ENCODE measurements around the gene FIGNL2. TPM values are rescaled to one million over a fixed set of nuclear protein-coding genes. Genes with fewer than 3 reads are reported as not detected.

The FIGNL2 gene, protein sequence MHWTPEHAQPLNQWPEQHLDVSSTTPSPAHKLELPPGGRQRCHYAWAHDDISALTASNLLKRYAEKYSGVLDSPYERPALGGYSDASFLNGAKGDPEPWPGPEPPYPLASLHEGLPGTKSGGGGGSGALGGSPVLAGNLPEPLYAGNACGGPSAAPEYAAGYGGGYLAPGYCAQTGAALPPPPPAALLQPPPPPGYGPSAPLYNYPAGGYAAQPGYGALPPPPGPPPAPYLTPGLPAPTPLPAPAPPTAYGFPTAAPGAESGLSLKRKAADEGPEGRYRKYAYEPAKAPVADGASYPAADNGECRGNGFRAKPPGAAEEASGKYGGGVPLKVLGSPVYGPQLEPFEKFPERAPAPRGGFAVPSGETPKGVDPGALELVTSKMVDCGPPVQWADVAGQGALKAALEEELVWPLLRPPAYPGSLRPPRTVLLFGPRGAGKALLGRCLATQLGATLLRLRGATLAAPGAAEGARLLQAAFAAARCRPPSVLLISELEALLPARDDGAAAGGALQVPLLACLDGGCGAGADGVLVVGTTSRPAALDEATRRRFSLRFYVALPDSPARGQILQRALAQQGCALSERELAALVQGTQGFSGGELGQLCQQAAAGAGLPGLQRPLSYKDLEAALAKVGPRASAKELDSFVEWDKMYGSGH
- 0.12 TPM in 1 of 2 replicates, not detected in the other for total RNA-seq (ENCODE audit: low replicate concordance)

DNA sequence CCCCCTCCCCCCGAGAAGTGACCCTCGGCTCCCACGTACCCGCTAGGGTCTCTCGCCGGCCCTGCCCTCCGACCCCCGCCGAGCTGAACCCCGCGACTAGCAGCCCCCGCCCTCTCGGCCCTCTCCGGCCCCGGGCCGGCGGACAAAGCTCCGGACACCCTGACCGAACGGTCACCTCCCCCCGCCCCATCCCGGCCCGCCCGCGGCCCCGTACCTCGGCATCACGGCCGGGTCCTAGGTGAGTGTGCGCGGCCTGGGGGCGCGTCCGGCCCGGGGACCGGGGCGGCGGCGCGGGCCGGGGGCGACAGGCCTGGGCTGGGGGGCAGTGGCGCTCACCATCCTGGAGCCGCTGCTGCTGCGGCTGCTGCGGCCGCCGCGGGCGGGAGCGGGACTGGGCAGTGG, at the start of gene FIGNL2:
FIGNL2 (minus strand) TSS at position 393 of the 402 bp plus-strand sequence. CDS start 26,305 bp downstream, outside the sequence.

DNA sequence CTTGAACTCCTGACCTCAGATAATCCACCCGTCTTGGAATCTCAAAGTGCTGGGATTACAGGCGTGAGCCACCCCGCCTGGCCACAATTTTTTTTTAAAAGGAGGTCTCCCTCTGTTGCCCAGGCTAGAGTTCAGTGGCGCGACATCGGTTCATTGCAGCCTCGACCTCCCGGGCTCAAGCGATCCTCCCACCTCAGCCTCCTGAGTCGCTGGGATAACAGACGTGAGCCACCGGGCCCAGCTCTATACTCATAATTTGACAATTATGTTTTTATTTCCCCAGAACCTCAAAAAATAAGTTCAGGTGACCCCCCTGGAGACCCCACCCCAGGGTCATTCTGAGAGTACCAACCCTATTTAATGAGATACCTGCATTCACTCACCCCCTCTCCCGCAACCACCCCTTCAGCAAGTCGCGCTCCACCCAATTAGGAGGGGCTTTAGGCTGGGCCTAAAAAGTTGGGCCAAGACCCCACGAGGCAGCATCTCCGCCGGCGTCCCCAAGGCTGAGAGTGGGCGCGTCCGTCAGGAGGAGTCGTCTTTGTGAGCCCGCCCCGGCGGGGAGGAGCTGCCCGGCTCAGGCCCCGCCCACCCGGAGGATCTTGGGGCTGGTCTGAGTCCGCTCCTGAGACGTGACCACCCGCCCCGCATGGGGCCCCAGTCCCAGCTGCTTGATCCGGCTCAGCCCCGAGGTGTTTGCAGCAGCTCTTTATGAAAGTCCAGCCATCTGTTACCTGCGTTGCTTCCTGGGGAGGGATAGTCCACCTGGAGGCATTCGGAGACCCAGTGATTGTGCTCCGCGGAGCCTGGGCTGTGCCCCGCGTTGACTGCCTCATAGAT, 39.2 kb upstream of the FIGNL2 start, which contains the start of gene ANKRD33:
ANKRD33 (plus strand) TSS at position 628 of the 840 bp plus-strand sequence; CDS start at position 712, 84 bp downstream.

Other genes starting within 250 kb of the FIGNL2 start
- gene ANKRD33, start 39.4 kb upstream of the FIGNL2 start, total RNA-seq (ENCODE audit: low replicate concordance) = 0.23 TPM in 1 of 2 replicates, not detected in the other
- 109 and 133 TPM in 2 replicates for gene ACVRL1, start 58.8 kb upstream of the FIGNL2 start, total RNA-seq (ENCODE audit: low replicate concordance)
- gene ACVR1B, start 103.0 kb upstream of the FIGNL2 start, total RNA-seq (ENCODE audit: low replicate concordance) = 17.5 and 23.4 TPM in 2 replicates
- 11.7 and 20.2 TPM in 2 replicates for gene TAMALIN, start 158.2 kb upstream of the FIGNL2 start, total RNA-seq (ENCODE audit: low replicate concordance)
- gene NR4A1, start 202.7 kb upstream of the FIGNL2 start, total RNA-seq (ENCODE audit: low replicate concordance) = 1.8 and 4.0 TPM in 2 replicates
- 109 and 116 TPM in 2 replicates for gene ATG101, start 221.3 kb upstream of the FIGNL2 start, total RNA-seq (ENCODE audit: low replicate concordance)
- 0.12 and 0.15 TPM in 2 replicates for gene SMIM41, start 231.0 kb upstream of the FIGNL2 start, total RNA-seq (ENCODE audit: low replicate concordance)